NCI-H748 (cell line): ENCODE data around the gene TOMM5.
A peak's percentile ranks its signal among the peaks of the same experiment; 100 is the strongest.
"Not testable (repeated sequence)": the region's sequence is repeated elsewhere in the genome, so short reads cannot be mapped to it uniquely, and the experiment has no call there.

Source experiments
- DNase-seq: peaks from one replicate; lab custom pipeline; 2025; ENCODE audit not compliant: unreplicated experiment; lab: John Stamatoyannopoulos, UW

Gene TOMM5

DNA sequence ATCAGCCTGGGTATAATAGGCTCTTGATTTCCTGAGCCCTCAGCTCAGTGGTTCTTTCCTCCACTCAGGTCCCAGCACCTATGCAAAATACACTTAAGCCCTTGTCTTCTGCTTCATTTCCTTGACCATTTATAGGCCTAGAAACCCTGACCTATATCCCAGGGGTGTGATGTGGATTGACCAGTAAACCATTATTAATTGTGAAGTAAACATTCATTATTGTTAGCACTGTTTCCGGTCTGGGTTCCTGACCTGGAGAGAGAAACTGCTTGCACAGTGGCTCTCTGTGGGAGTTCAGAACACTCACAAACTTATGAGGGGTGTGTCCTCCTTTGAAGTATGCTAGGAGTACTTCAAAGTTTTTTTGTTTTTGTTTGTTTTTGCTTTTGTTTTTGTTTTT is 19.6 kb upstream of the TOMM5 start:
- peak; percentile 32 for DNase-seq

DNA sequence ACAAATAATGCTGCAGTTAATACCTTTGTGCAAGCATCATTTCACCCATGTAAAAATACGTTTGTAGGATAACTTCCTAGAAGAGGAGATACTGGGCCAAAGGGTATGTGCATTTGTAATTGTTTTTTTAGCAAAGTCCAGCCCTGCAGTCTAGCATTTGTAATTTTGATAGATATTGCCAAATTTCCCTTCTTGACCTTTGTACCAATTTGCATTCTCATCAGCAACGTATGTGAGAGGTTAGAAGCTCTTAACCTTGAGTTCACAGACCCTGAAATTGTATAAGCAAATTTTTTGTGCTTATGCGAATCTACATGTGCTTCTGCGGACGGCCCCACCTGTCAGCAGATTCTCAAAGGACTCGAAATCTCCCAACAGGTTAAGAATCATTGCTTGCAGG is 18.6 kb upstream of the TOMM5 start:
- no peak for DNase-seq

DNA sequence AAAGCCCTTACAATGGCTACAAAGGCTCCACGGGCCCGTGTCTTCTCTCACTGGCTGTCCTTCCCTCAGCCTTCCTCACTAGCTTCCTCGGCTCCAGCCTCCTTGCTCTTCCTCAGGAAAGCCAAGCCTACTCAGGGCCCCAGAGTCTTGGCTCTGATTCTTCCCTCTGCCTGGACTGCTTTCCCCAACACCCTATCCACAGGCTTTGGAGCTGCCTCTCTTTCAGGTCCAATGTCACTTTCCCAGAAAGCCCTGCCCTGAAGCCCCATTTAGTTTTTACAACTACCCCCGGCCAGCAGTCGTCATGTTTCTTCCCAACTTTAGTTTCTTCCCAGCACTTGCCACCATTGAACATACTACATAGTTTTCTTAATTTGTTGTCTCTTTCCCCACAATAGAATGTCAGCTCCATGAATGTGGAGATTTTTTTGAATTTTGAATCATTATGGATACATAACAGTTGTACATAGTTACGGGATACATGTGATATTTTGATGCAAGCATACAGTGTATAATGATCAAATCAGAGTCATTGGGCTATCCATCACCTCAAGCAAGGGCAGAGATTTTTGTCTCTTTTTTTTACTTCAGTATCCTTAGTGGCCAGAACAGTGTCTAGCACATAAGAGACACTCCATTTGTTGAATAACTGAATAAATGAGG is 17.5 kb upstream of the TOMM5 start:
- DNase-seq = no peak

DNA sequence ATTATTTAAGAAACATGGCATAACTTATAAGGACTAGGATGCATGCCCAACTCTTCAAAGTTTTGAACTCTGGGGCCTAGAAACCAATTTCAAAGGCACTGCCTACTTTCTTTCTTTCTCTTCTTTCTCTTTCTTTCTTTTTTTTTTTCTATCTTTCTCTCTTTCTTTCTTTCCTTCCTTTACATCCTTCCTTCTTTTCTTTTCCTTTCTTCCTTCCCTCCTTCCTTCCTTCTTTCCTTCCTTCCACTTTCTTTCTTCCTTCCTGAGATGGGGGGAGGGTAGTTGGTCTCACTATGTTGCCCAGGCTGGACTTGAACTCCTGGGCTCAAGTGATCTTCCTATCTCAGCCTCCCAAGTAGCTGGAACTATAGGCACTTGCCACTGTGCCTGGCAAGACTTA is 15.9 kb upstream of the TOMM5 start:
- no peak for DNase-seq

DNA sequence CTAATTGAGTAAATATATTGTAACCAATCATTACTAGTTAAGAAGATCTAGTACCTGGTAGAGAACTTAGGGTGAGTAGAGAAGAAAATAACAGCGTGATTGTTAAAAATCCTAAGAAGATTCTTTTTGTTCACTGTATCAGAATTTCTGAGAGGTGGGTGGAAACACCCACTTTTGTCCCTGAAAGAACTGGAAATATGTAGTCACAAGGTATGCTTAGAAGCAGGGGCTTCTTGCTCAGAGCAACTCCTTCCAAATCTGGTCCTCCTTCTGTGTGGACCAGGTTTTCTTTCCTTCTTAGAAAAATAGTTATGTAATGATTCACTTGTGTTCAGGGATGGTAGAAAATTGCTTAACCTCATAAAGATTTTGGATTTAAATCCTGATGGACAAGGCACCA is 11.9 kb upstream of the TOMM5 start:
- no peak for DNase-seq

DNA sequence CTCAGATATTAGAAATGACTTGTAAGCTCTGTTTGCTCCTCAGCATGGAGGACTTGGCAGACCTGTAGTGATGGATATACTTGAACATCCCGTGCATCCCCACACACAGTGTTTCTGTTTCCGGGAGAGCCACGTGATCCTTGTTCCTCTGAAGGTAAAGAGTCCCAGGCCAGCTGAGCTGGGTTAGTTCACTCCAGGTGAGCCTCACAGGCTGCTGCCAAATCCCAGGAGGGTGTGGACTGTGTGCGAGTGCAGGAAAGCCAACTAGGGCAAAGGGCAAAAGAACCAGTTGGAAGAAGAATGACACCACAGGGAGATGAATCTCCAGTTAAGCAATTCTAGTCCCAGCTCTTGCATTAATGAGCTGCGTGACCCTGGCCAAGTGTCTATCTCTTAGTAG is 10.4 kb upstream of the TOMM5 start:
- DNase-seq = no peak

DNA sequence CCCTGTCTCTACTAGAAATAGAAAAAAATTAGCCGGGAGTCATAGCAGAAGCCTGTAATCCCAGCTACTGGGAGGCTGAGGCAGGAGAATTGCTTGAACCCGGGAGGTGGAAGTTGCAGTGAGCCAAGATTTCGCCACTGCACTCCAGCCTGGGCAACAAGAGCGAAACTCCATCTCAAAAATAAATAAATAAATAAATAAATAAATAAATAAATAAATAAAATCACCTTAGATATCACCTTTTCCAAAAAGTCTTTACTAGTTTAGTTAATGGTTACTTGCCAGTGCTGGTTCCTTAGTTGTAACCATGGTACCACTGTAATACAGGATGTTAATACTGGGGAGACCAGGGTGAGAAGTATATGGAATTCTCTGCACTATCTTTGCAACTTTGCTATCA is 9.7 kb upstream of the TOMM5 start:
- DNase-seq = not testable (repeated sequence)

DNA sequence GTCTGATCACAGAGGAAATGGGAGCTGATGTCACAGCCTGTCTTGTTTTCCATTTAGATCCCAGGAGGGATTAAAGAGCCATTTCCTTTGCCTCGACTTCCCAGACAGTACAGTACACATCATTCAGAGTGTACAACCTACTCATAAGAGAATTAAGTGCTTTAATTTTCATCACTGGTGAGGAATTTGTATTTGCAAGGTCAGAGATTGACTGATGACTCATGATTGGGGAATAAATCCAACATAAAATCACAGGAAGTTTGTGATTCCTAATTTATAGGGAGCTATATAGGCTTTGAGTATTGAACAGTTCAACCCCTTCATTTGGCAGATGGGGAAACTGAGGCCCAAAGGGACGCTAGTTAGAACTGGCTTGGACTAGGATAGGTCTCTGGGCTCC is 4.1 kb upstream of the TOMM5 start:
- DNase-seq = no peak

DNA sequence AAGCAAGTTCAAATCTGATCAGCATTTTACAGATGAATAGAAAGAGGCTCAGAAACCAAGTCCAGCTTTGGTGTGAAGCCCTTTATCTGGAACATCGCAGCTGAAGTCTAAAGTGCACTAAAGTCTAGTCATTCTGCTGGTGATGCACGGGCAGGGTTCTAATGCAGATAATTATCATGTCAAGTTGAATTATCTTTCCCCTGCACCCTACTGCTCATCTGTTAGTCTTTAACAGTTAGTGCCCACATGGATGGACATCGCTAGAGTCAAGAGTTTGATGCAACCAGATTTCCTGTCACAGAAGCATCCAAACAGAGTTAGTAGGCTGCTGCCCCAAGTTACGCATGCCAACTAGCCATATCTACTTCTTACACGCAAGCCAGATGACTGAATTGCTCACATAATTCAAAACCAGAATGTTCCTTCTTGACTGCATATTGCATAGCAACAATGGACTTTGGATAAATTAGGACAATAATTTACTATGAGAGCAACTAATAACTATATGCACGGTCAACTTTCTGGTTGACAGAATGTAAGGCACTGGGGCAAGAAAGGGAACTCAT is 1.6 kb upstream of the TOMM5 start:
- DNase-seq = no peak

DNA sequence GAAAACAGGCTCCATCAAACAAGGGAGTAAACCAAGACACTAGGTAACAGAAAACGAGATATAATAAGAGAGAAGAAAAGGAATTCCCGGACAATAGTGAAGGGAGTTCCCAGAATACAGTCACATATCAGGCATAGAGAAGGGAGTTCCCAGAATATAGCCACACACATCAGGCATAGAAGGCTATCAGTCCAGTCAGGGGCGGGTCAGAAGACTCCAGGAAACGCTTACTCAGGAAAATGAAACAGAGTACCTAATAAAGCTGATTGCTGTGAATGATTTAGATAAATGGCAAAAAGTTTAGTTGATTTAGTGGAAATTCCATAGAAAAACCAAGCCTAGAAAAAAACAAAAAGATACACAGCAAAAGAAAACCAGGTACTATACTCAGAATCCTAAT is 4.9 kb downstream of the TOMM5 start:
- no peak for DNase-seq

DNA sequence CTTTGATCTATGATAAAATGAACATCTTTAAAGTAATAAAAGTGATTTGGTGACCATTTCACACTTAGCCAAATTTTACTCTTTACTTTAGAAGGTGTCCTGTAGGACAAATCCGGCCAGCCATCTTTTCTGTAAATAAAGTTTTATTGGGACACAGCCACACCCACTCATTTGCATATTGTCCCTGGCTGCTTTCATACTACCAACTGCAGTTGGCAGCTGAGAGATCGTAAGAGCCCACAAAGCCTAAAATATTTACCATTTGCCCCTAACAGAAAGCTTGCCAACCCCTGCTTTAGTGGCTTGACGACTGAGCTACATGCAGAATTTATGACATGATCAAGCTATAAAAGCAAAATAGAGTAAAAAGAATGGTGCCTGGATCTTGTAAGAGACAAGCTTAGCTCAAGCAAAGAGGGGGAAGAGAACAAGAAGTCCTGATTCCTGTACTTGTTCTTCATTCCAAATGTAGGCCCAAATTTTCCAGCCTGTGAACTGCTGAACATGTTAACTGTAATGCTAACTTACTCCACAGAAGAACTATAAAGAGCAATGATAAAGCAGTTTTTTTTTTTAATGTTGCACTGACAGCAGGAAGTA is 8.8 kb downstream of the TOMM5 start:
- no peak for DNase-seq

DNA sequence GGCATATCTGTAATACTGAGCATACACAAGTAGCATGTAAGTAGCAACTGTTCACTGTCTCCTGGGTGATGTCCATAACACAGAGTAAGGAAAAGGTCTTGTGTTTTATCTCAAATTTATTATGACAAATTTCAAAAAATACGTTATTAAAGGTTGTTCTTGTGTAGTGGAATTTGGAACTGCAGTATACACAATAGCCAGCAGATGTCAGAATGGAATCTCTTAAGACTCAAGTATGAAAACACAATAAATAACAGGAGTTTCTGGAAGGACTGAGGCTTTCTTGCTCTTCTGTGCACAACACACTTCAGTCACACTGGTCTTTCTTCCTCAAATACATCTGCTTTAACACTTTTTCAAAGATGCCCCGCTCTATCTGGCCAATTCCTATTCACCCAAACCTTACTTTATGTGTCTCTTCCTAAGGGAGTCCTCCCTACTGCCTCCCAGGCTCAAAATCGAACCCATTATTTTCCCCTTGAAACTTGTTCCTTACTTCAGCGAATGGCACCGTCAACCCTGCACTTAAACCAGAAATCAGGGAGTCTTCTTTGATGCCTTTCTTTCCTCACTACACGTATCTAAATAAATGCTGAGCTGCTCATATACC is 9.7 kb downstream of the TOMM5 start:
- peak; percentile 38 for DNase-seq

DNA sequence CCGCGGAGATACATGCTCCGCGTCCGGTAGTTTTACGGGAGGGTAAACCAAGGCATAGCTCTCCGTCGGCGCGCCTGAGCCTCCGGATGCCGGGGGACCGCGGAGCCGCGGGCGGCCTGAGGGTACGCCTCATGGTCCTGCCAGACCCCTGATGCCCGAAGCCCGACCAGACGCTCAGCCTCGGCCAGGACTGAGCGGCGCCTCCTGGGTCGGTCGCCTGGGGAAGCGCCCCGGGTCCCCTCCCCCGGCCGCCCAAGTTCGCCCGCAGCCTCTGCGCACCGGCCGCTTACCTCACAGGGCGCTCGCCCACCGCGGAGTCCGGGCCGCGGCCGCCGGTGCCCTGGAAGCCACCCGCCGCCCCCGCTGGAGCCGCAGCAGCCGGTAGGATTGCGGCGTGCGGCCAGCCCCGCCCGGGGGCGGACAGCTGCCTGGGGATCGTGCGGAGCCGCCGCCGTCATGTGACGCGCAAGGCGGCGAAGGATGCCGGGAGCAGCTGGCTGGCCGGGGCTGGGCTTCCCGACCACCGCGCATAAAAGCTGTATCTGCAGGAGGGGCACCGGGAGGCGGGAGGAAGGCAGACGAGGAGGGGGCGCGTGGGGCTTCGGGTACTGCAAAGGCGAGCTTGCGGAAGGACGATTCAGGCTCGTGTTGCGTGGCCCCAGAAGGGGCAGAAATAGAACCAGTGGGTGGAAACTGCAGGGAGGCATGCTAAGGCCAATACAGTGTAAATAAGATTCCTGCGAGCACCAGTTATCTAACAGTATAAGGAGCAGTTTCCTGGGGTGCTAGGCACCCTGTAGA is 16.3 kb downstream of the TOMM5 start, which contains the start of gene FBXO10:
Gene FBXO10, minus strand, starts transcription at position 460 of the 801 bp plus-strand sequence. CDS start 34,612 bp downstream, outside the sequence.
- peak; percentile 91 for DNase-seq

DNA sequence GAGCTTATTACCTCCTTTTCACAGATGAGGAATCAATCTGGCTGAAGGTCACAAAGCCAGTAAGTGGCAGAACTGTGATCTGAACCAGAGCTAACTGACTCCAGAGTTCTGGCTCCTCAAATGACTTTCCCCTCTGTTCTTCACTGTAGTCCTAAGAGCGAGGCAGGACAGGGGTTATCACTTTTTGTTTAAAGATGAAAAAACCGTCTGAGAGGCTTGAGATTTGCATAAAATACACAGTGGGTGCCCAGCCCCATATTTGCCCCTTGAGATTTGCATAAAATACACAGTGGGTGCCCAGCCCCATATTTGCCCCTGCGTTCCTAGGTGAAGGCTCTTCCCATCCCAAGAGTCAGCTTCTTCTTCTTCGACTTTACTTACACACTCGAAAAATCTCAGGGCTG is 16.9 kb downstream of the TOMM5 start:
- peak; percentile 35 for DNase-seq

DNA sequence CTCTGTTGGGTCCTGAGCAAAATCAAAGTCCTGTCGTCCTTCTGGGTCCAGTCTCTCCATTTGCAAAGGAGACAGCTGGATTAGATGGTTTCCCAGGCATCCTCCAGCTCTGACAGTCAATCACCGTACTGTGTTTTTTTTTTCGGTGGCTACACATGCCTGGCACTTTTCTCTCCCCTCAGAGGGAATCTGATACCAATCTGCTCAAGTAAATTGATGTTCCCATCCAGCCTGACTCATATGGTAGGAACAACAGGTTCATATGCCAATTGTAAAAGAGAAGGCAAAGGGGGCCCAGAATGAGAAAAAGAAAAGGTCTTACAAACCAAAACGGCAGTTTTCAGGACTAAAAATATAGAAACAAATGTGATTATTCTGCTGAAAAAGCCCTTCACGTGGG is 17.4 kb downstream of the TOMM5 start:
- no peak for DNase-seq

DNA sequence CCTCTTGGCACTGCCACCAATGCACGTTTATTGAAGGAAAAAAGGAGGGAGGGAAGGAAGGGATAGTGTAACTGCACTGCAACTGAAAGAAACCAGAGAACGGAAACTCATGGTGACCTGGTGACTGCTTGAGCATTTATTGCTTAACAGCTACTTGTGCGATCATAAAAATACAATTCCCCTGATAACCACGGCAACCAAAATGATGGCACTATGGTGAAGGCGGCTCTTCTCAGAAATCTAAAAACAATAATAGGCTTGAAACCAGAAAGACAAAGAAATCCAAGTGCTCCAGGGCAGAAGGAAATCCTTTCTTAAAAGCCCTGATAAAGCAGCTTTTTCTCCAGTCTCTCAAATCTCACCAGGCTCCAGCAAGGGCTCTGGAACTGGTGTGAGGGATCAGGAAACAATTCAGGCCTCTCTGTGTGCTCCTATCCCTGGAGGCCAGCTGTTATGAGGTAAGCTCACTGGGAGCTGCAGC is 18.1 kb downstream of the TOMM5 start:
- no peak for DNase-seq

DNA sequence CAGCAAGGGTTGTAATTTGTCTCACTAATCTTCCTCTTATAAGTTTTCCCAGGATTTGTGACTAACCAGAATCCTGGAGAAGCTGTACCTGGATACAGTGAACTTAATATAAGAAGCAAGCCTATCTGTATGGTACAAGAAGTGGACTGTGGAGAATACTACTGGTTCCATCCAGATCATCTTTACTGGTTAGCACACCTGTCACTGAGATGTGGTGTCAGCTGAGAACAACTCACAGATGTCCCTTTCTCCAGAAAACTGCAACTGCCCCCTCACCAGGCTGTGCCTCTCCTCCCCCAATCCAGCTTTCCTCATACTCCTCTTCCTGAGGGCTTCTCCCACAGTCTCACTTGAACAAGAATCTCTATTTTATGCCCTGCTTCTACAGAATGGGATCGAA is 21.1 kb downstream of the TOMM5 start:
- DNase-seq = no peak

DNA sequence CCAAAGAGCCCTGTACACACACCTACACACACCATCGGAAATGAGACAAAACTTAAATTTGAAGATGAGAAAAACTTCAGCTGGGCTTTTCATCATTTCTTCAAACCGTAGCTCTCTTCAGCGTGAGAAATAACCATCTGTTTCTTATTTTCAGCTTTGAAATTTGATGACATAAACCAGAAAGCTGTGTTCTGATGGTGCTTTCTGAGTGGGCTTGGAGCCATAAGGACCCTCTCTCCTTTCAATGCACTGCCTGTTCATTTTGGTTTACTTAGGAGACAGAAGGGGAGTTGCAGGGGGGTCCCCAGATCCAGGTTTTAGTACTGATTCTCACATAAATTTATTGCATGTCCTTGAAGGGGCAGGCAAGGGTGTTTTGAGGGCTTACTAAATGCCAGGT is 25.7 kb downstream of the TOMM5 start:
- DNase-seq = no peak

DNA sequence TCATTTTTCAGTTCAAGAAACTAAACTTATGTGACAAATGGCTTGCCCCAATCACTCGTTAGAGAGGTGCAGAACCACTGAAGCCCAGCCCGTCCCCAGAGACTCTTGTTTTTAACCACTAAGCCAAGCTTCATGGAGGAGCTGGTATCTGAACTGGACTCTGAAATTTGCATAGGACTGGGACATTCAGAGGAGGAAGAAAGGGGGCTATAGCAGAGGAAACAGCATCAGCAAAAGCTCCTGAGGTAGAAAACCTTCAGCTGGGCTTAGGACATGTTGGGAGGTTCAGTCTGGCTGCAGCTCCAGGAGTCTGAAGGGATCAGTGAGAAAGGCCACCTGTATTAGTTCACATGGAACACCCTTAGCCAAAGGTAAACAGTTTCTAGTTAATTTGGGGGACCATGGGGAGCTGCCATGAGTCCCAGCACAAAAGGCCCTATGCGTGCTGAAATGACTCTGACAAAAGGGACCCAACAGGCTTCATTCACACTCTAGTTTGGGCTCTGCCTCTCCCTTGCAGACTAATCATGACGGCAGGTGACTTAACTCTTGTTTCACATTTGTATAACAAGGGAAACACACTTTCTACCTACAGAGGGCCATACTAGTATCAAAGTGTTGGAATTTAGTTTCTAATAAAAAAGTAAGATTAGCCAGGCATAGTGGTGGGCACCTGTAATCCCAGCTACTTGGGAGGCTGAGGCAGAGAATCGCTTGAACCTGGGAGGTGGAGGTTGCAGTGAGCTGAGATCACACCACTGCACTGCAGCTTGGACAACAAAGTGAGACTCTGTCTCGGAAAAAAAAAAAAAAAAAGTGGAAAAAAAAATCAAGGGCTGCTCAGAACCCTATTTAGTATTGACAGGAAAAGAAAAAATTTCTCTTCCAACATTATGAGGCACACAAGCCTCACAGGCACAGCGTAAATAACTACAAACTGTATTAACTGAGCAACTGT is 26.5 kb downstream of the TOMM5 start:
- DNase-seq = no peak

DNA sequence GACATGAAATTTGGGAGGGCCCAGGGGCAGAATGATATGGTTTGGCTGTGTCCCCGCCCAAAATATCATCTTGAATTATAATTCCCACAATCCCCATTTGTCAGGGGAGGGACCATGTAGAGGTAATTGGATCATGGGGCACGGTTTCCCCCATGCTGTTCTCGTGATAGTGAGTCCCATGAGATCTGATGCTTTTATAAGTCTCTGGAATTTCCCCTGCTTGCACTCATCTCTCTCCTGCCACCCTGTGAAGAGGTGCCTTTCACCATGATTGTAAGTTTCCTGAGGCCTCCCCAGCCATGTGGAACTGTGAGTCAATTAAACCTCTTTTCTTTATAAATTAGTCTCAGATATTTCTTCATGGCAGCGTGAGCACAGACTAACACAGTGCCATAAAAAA is 27.5 kb downstream of the TOMM5 start:
- no peak for DNase-seq
